ENCODE results near the gene CCDC106.

Gene CCDC106

GRCh38 chr19:55647732-55648584 lies at the start of gene CCDC106:
TSS of gene CCDC106 (plus strand) at chr19:55648212. CDS start at chr19:55649047, 835 bp downstream.
- H3K9ac ChIP-seq, result peak within 1 kb of the TSS; percentile 30; the same call in 1 of the 2 replicates
- peak within 1 kb of the TSS; percentile 9; the same call in 1 of the 2 replicates for H3K4me2 ChIP-seq
- no peaks in the 10 kb centered on the region for H3K27me3 ChIP-seq (ENCODE audit: insufficient read depth, low read depth)
- H3K4me1 ChIP-seq (ENCODE audit: low read depth, poor library complexity, severe bottlenecking), result peaks cover 14% of the 10 kb centered on the region
- H4K20me1 ChIP-seq (ENCODE audit: insufficient read depth), result no peaks in the 10 kb centered on the region
- no peak within 1 kb of the TSS for H3K4me3 ChIP-seq (IDR thresholded peaks at IDR 0.05; ENCODE audit: insufficient read depth, low read depth, low read length)
- no peak for TF ChIP-seq CTCF (conservative IDR thresholded peaks at IDR 0.05; ENCODE audit: low read depth, low read length)
- H3K79me2 ChIP-seq (ENCODE audit: insufficient read depth, low read depth), result peaks cover 28% of the 10 kb centered on the region
- no peak within 1 kb of the TSS for H2AFZ ChIP-seq (ENCODE audit: low read depth)
- H3K36me3 ChIP-seq (ENCODE audit: insufficient read depth), result no peaks in the 10 kb centered on the region
- H3K27ac ChIP-seq, result no peak within 1 kb of the TSS

GRCh38 chr19:55598719-55599467 lies 49.1 kb upstream of the CCDC106 start:
- Histone ChIP-seq H3K27ac (peak overlapping the region; percentile 84), H3K79me2 (ENCODE audit: insufficient read depth, low read depth) (no peaks in the 10 kb centered on the region), H3K27me3 (ENCODE audit: insufficient read depth, low read depth) (no peaks in the 10 kb centered on the region), H3K9ac (peak overlapping the region; percentile 92), H4K20me1 (ENCODE audit: insufficient read depth) (no peaks in the 10 kb centered on the region), H3K4me2 (peak overlapping the region; percentile 27; the same call in 1 of the 2 replicates), H2AFZ (ENCODE audit: low read depth) (peak overlapping the region; percentile 97; the same call in 1 of the 2 replicates), H3K4me3 (IDR thresholded peaks at IDR 0.05; ENCODE audit: insufficient read depth, low read depth, low read length) (no peak overlapping the region), H3K4me1 (ENCODE audit: low read depth, poor library complexity, severe bottlenecking) (peaks cover 1% of the 10 kb centered on the region), H3K36me3 (ENCODE audit: insufficient read depth) (no peaks in the 10 kb centered on the region)
- no peak for TF ChIP-seq CTCF (conservative IDR thresholded peaks at IDR 0.05; ENCODE audit: low read depth, low read length)

- H3K4me1 ChIP-seq (ENCODE audit: low read depth, poor library complexity, severe bottlenecking), result peaks cover 6% of the 10 kb centered on the region
- no peak within 1 kb of the TSS for H3K4me3 ChIP-seq (IDR thresholded peaks at IDR 0.05; ENCODE audit: insufficient read depth, low read depth, low read length)
- H3K4me2 ChIP-seq, result peak within 1 kb of the TSS; percentile 54
- H3K9ac ChIP-seq, result peak within 1 kb of the TSS; percentile 92
- H3K27ac ChIP-seq, result peak within 1 kb of the TSS; percentile 84
- H3K27me3 ChIP-seq (ENCODE audit: insufficient read depth, low read depth), result no peaks in the 10 kb centered on the region
- H3K36me3 ChIP-seq (ENCODE audit: insufficient read depth), result no peaks in the 10 kb centered on the region
- H4K20me1 ChIP-seq (ENCODE audit: insufficient read depth), result no peaks in the 10 kb centered on the region
- TF ChIP-seq CTCF (conservative IDR thresholded peaks at IDR 0.05; ENCODE audit: low read depth, low read length), result no peak
- H3K79me2 ChIP-seq (ENCODE audit: insufficient read depth, low read depth), result no peaks in the 10 kb centered on the region
- peak within 1 kb of the TSS; percentile 97 for H2AFZ ChIP-seq (ENCODE audit: low read depth)
These were observed 48.6 kb upstream of the CCDC106 start, which contains the start of gene FIZ1 for GRCh38 chr19:55599468-55599841. TSS of gene FIZ1 (minus strand) at chr19:55599517. CDS start at chr19:55597865, 1,652 bp downstream.

GRCh38 chr19:55599842-55600661 lies 48.0 kb upstream of the CCDC106 start, which contains the start of gene ZNF524:
TSS of gene ZNF524 (plus strand) at chr19:55600288. CDS start at chr19:55602113, 1,825 bp downstream.
- no peaks in the 10 kb centered on the region for H3K27me3 ChIP-seq (ENCODE audit: insufficient read depth, low read depth)
- H2AFZ ChIP-seq (ENCODE audit: low read depth), result peak within 1 kb of the TSS; percentile 97
- peaks cover 6% of the 10 kb centered on the region for H3K4me1 ChIP-seq (ENCODE audit: low read depth, poor library complexity, severe bottlenecking)
- H3K79me2 ChIP-seq (ENCODE audit: insufficient read depth, low read depth), result no peaks in the 10 kb centered on the region
- H3K27ac ChIP-seq, result peak within 1 kb of the TSS; percentile 84
- peak within 1 kb of the TSS; percentile 95 for H3K4me2 ChIP-seq
- TF ChIP-seq CTCF (conservative IDR thresholded peaks at IDR 0.05; ENCODE audit: low read depth, low read length), result no peak
- H3K4me3 ChIP-seq (IDR thresholded peaks at IDR 0.05; ENCODE audit: insufficient read depth, low read depth, low read length), result no peak within 1 kb of the TSS
- peak within 1 kb of the TSS; percentile 92 for H3K9ac ChIP-seq
- H3K36me3 ChIP-seq (ENCODE audit: insufficient read depth), result no peaks in the 10 kb centered on the region
- H4K20me1 ChIP-seq (ENCODE audit: insufficient read depth), result no peaks in the 10 kb centered on the region

All from KMS-11 (cell line).